Uterine smooth muscle cell (primary cell): ENCODE data around the gene IPCEF1. TPM values are rescaled to one million over a fixed set of nuclear protein-coding genes. Genes with fewer than 3 reads are reported as not detected.

ENCODE experiments used
- total RNA-seq: library from RNA; depleted of rRNA; stranded (reverse); fragments of >200 nt; gene quantifications from 2 replicates; pipeline ENCODE4 v1.2.3, GENCODE V29; 2014

Gene IPCEF1
- under 0.01 and 0.77 TPM in 2 replicates for total RNA-seq

GRCh38 chr6:154356690-154357089, at the start of gene IPCEF1:
IPCEF1 (minus strand) TSS chr6:154356803; CDS start chr6:154265947, 90,856 bp downstream.

Other genes with a start within 250 kb of the IPCEF1 start
- 5.0 and 5.9 TPM in 2 replicates for gene CNKSR3, start 153.9 kb upstream of the IPCEF1 start, total RNA-seq